ENCODE results near the gene FCN2.

Gene FCN2

DNA sequence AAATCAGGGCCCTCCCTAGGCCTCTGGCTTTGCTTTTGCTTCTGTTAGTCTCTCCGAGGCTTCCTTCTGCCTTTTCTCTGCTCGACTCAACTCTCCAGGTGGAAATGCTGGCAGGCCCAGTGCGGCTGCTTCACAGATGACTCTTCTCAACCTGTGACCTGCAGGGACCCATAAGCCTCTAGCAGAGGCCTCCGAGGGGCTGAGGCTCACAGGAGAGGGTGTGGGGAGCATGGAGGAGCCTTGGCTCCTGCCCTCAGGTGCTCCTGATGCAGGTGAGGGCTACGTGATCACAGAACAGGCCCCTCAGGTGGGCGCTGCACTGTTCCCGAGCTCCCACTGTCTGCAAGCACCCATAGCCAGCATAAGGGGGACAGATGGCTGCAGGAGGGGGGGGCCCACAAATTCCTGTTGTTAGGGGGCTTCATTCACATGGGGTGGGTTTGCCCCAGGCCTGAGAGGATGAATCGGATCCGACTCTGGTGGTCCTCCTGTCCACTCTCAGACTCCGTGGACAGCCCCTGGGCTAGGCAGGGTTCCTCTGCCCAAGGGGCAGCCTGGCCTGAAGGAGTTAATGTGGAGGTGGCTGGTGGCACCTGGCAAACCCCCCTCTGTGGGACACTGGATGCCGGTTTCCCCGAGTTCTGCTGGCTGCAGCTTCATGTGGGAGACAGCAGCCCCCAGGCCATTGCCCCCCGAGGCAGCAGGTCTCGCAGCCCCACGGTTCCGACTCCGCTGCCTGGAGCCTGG lies 10.9 kb upstream of the FCN2 start:
- DNase-seq (ENCODE audit: low read depth) = no peak

- no peak for DNase-seq (ENCODE audit: low read depth)
Observed at GRCh38 chr9:134870301-134870694, 10.3 kb upstream of the FCN2 start.

GRCh38 chr9:134870746-134871662 lies 9.6 kb upstream of the FCN2 start:
- DNase-seq (ENCODE audit: low read depth) = no peak

DNA sequence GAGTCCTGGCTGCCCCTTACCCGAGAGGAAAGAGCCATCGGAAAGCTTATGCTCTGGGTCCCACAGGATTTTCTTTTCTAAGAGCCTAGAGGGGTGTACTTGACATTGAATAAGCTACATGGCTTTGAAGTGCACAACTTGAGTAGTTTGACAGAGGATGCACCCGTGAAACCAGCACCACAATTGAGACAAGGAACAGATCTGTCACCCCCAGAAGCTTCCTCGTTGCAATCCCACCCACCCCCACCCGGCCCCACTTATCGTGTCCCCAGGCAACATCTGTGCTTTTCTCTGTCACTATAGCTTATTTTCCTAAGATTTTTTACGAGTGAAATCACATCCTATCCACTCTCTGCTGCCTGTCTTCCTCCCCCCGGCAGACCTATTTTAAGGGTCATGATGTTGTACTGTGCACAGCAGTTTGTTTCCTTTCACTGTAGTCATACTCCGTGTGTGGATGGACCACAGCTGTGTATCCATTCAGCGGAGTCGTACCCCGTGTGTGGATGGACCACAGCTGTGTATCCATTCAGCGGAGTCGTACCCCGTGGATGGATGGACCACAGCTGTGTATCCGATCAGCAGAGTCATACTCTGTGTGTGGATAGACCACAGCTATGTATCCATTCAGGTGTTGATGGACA lies 8.8 kb upstream of the FCN2 start:
- DNase-seq (ENCODE audit: low read depth) = no peak

DNA sequence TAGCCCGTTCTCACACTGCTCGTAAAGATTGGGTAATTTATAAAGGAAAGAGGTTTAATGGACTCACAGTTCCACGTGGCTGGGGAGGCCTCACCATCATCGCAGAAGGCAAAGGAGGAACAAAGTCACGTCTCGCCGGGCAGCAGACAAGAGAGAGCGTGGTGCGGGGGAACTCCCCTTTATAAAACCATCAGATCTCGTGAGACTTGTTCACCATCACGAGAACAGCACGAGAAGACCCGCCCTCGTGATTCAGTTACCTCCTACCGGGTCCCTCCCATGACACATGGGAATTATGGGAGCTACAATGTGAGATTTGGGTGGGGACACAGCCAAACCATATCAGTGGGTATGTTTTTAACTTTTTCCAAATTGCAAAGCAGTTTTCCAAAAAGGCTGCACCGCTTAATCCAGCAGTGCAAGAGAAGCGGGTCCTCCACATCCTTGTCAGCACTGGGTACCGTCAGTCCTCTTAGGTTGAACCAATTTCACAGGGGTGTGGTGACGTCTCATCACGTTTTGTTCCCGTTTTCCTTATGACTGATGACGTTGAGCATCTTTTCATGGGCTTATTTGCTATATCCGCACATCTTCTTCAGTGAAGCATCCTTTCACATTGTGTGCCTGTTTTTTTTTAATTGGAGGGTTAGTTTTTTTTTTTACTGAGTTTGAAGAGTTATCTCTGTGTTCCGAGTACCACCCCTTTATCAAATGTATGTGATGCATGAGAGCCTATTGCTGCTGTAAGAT lies 8.0 kb upstream of the FCN2 start:
- no peak for DNase-seq (ENCODE audit: low read depth)

DNA sequence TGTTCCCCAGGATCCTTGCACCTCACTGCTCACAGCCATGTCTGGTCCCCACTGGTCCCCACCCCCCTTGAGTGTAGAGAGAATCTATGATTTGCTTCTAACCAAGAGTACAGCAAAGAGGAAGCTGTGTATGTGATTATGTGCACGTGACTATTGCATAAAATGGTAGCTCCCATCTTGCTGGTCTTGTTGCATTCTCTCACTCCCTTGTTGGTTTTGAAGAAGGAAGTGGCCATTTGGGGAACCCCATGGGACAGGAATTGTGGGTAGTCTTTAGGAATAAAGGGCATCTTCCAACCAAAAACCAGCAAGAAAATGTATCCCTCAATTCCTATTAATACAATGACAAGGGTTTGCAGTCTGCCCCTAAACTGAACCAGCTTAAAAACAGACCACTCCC lies 5.2 kb upstream of the FCN2 start:
- DNase-seq (ENCODE audit: low read depth) = no peak

GRCh38 chr9:134877541-134877940 lies 3.1 kb upstream of the FCN2 start:
- DNase-seq (ENCODE audit: low read depth) = no peak

DNA sequence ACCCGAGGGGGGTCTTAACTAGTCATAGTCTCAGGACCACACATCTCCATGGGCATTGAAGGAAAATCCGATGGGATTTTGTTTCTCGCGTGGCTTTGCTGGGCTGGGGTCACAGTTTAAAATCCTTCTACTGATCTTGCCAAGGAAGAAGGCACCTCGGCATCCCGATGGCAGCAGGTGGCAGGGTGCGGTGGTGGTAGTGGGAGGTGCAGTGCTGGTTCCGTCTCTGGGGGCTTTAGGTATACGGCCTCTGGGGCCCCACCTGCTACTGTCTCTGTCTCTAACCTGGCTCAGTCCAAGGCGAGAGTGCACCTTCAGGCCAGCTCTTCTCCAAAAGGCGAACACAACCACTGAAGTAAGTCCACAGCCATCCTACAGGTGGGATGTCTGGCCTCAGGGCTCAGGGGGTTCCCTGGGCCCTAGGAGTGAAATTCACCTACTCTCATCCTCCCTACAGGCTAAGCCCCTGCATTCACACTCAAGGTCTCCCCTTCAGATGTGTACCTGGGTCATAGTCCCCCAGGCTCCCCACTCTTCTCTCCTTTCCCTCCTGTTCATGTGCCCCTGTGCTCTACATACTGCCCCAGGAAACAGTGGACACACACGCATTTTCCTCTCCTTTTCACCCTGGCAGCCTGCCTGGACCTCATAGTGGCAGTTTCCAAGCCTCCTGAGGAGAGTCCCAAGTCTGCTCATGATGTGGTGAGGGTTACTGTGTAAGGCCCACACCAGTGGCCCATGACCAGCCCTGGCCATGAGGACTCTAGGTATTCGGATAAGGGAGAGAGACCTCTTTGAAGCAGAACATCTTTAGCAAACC lies 736 bp upstream of the FCN2 start:
- DNase-seq (ENCODE audit: low read depth) = no peak

DNA sequence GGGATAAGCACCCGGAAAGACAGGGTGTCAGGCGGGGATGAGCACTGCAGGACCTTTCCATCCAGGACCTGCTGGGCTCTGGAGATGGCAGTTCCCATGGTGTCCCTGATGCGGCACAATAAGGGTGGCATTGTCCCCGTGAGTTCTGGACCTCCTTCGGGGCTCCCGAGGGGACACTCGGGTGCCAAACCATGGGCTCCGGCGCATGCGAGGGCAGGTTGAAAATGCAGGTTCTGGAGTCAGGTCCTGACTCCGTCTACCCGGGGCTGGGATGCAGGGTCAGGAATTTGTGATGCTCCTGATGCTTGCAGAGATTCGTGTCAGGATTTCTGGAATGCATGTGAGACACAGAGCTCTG lies 682 bp downstream of the FCN2 start:
- DNase-seq (ENCODE audit: low read depth) = no peak

GRCh38 chr9:134882204-134882785 lies 1.7 kb downstream of the FCN2 start:
- DNase-seq (ENCODE audit: low read depth) = no peak

- no peak for DNase-seq (ENCODE audit: low read depth)
Observed at GRCh38 chr9:134883040-134883782, 2.6 kb downstream of the FCN2 start.

- DNase-seq (ENCODE audit: low read depth) = no peak
Observed at GRCh38 chr9:134884492-134884891, 3.9 kb downstream of the FCN2 start.

- no peak for DNase-seq (ENCODE audit: low read depth)
Observed at GRCh38 chr9:134885001-134885678, 4.5 kb downstream of the FCN2 start.

GRCh38 chr9:134885679-134886412 lies 5.2 kb downstream of the FCN2 start:
- no peak for DNase-seq (ENCODE audit: low read depth)

- DNase-seq (ENCODE audit: low read depth) = no peak
Observed at GRCh38 chr9:134886413-134886913, 5.9 kb downstream of the FCN2 start.

DNA sequence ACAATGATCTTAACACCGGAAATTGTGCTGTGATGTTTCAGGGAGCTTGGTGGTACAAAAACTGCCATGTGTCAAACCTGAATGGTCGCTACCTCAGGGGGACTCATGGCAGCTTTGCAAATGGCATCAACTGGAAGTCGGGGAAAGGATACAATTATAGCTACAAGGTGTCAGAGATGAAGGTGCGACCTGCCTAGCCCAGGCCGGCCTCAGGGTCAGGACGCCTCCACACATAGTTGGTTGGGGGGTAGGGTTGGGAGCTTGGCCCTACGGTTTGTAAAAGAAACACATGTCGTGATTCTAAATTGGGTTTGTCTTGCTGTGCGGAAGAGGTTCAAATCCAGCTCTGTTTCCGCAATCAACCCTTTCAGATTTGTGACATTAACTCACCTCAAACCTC lies 6.6 kb downstream of the FCN2 start:
- no peak for DNase-seq (ENCODE audit: low read depth)

DNA sequence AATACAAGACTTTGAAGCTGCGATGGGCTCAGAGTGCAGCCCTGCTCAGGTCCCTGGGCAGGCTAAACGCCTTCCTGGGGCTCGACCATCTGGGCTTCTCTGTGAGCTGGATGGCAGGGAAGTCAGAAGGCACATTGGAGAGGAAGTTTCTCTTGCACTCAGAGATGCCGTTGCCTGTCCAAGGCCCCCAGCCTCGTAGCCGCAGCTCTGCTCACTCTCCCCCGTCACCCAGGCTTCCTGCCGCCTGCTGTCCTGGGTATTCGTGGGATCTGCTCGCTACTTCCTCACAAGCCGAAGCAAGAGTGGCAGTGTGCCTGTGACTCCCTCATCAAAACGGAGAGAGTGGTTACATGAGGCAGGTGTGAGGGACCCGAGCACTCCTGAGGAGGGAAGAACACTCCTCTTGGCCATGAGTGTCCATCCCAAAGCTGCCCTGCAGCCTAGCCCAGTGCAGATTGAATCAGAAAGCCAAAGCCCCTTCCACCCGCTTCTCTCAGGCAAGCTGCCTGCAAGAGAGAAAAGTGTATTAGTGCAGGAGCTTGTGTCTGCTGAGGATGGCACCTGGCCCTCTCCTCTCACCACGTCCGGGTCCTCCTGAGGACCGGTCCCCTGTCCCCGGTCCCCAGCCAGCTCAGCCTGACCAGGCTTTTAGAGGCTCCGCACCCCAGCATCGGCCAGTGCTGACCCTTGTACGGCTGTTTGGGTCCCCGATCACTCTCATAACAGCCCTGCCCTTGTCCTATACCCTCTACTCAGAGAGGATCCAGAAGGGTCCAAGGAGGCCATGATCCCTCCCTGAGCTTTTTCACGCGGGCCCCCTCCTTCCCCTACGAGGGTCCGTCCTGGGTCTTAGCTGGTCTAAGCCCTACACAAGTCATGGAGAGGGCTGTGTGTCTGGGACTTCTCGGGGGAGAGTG lies 7.3 kb downstream of the FCN2 start:
- DNase-seq (ENCODE audit: low read depth) = no peak

Data from activated gamma-delta T cell treated with anti-CD3 and anti-CD28 coated beads, Interleukin-2, amount 50 U/mL, for 16 hours (primary cell).